Pons (tissue), 1 donor: Measurements from ENCODE around the gene ZGRF1.
"Not testable (repeated sequence)": the region's sequence is repeated elsewhere in the genome, so short reads cannot be mapped to it uniquely, and the experiment has no call there.

ENCODE experiments used
- DNase-seq: peaks from one replicate; pipeline ENCODE4 v3.0.0-alpha.2; 2016; ENCODE audit warnings: low spot score

ZGRF1 gene

GRCh38 chr4:112644595-112645535, 8.2 kb upstream of the ZGRF1 start:
- not testable (repeated sequence) for DNase-seq

DNA sequence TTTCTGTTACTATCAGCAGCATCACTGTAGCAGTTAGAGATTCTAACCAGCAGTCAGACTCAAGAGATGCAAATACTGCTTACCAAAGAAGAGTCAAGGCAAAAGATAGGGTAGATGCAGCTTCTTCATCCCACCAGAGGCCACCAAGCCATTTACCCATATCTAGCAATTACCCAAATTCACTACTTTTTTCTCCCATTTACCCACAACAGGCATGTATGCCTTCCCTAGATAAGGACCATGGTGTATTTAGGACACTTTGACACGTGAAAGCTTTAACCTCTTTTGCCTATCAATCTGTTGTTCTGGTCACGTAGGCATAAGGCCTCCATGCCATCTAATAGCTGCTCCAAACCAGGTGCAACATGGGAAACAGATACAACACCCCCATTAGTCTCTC, 5.8 kb upstream of the ZGRF1 start:
- no peak for DNase-seq

DNA sequence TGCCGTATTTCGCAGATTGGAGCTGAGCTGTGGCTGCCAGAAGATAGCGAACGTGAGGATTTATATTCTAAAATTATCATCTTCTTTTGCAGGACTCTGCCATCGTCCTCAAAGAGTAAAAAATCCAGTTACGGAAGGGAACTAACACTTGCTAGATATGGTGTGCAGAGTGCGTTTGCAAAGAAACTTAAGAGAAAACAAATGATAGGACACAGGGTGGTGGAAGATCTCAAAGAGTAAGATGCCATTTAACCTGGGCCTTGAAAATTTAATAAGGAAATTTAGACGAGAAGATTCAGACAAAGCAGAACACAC, 800 bp upstream of the ZGRF1 start:
- no peak for DNase-seq

DNA sequence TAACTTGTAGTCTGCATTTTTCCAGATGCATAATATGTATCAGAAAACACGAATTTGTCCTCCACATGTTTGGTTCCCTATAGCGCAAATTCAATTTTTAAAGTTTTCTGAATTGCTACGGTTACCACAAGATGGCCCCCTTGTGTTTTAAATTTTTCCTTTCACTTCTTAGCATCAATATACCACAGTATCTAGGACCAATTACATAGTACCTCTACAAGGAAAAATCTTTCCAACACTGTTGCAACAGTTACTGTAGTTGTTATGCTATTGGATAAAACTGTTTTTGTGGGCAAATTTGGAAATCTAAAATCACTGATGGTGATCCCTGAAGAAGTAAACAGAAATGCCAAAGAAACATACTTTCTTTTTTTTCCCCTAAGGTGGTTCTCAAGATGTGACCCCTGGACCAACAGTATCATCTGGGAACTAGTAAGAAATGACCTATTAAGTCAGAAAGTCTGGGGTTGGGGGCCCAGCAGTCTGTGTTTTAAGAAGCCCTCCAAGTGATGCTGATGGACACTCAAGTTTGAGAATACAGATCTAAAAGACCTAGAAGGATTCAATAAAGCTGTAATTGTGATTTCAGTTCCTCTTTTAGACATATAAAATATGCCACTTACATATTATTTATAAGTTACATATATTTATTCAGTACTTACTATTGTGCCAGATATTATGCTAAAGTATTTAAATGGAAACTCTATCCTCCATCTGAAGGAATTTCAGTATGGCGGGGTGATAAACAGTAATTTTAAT, 3.1 kb downstream of the ZGRF1 start:
- peak; percentile 58 for DNase-seq

GRCh38 chr4:112626228-112626627, 10.5 kb downstream of the ZGRF1 start:
- no peak for DNase-seq

DNA sequence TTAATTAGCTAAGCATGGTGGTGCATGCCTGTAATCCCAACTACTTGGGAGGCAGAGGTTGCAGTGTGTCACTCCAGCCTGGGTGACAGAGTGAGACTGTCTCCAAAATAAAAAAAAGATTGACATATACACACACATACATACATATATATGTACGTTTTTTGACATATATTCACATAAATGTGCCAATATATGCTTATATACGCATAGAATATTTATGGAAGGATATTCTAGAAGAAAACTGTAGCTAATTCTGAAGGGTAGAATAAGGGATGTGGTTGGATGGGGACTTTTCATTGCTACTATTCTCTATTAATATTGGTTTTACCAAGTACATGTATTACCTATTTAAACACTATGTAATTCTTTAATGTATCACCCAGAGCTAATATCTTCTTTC, 19.7 kb downstream of the ZGRF1 start:
- DNase-seq: no peak

GRCh38 chr4:112612814-112613213, 23.9 kb downstream of the ZGRF1 start:
- not testable (repeated sequence) for DNase-seq

GRCh38 chr4:112604589-112604988, 32.1 kb downstream of the ZGRF1 start:
- peak; percentile 81 for DNase-seq

DNA sequence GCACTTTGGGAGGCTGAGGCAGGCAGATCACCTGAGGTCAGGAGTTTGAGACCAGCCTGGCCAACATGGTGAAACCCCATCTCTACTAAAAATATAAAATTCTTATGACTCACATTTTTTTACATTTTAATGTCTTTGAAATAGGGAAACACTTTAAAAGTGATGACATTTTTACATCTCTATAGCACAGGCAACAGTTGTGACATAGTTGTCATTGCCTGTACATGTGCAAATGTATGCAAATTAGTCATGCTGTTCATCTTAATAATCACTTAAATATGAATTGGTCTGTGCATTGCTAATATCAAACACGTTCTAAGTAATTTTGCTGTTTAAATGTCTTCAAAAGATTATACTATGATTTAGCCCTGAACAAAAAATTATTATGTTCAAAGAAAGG, 41.7 kb downstream of the ZGRF1 start:
- no peak for DNase-seq

DNA sequence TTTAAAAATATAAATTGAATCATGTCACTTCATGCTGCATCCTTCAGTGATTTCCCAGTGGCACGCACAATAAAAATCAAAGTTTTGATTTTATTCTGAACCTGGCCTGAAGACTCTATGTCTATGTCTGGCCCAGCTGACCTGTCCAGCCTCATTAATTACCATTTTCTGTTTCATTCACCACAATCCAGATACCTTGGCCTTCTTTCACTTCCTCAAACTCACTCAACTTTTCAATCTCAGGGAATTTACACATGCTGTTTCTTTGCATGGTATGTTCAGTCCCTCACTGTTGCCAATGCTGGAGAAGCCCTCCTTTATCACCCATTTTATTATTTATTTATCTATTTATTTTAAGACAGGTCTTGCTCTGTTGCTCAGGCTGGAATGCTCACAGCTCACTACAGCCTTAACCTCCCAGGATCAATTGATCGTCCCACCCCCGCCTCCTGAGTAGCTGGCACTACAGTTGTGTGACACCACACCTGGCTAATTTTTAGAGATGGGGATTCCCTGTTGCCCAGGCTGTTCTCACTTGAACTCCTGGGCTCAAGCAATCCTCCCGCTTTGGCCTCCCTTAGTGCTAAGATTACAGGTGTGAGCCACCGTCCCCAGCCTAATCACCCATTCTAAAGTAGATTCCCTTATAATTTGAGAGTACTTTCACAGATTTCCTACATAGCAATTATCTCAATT, 43.1 kb downstream of the ZGRF1 start:
- DNase-seq: no peak

- no peak for DNase-seq
Observed at GRCh38 chr4:112592717-112593116, 44.0 kb downstream of the ZGRF1 start.

GRCh38 chr4:112591593-112591992, 45.1 kb downstream of the ZGRF1 start:
- no peak for DNase-seq

GRCh38 chr4:112589206-112589605, 47.5 kb downstream of the ZGRF1 start:
- DNase-seq: no peak

DNA sequence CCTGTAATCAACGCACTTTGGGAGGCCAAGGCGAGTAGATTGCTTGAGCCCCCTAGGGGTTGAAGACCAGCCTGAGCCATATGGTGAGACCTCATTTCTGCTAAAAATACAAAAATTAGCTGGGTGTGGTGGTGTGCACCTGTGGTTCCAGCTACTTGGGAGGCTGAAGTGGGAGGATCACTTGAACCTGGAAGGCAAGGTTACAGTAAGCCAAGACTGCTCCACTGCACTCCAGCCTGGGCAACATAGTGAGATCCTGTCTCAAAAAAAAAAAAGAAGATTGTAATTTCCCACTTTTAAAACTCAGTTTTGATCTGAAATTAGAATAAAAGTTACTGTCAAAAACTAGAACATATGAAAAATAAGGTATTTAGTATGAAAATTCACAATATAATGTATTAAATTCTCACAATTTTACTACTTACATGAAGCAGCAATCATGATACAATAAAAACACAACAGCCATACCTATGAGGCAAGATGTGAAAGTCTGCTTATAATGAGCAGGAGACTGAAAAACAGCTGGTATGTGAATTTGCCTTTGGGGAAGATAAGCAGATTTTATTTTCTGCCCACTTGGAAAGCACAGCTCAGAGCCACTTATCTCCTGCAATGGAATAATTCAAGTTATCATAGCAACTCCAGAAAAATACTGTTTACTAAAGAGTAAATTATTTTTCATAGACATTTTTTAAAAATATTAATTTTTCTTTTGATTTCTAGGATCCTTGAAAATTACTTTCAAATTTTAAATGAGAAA, 50.6 kb downstream of the ZGRF1 start:
- no peak for DNase-seq

DNA sequence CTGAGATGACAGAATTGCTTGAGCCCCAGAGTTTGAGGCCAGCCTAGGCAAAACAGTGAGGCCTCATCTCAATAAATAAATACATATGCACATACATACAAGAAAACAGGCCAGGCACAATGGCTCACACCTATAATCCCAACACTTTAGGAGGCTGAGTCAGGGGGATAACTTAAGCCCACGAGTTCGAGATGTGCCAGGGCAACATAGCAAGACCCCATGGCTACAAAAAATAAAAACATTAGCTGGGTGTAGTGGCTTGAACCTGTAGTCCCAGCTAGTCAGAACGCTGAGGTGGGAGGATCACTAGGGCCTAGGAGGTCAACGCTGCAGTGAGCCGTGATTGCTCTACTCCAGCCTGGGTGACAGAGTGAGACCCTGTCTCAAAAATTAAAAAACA, 69.2 kb downstream of the ZGRF1 start:
- no peak for DNase-seq

DNA sequence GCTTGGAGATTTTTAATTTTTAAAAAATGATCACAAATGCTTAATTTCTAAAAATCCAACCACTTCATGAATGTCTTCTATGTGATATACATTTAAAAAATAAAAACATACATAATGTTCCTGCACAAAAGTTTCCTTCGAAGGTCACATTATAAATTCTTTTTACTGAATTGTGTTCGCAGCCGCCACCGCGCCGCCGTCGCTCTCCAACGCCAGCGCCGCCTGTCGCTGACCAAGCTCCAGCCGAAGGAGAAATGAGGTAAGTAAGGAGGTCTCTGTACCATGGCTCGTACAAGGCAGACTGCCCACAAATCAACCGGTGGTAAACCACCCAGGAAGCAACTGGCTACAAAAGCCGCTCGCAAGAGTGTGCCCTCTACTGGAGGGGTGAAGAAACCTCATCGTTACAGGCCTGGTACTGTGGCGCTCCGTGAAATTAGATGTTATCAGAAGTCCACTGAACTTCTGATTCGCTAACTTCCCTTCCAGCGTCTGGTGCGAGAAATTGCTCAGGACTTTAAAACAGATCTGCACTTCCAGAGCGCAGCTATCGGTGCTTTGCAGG, 71.9 kb downstream of the ZGRF1 start:
- DNase-seq: no peak

DNA sequence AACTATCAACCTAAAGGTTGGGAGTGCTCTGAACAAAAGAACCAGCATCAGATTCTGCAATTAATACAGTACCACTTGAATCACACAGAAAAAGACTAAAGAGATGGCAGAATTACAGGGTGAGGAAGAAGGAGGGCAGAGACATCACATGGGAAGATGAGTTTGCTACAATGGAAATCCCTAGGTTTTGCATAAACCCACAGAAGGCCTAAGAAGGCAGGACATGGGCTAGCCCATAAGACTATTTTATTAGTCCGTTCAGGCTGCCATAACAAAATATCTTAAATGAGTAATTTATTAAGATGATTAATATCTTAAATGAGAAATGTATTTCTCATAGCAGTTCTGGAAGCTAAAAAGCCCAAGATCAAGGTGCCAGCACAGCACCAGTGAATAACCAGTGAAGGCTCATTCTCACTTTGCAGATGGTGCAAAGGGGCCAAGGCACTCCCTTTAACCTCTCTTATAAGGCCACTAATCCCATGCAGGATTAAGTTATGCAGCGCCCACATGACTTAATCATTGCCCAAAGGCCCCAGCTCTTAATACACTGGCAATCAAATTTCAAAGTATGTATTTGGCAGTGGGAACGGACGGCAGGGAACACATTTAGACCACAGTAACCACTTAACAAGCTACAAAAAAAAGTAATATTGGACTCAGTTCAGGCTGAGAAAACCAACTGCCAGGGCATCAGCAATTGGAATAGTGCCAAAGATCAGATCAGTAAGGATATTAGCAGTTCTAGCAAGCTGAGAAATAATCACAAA, 73.1 kb downstream of the ZGRF1 start:
- no peak for DNase-seq

DNA sequence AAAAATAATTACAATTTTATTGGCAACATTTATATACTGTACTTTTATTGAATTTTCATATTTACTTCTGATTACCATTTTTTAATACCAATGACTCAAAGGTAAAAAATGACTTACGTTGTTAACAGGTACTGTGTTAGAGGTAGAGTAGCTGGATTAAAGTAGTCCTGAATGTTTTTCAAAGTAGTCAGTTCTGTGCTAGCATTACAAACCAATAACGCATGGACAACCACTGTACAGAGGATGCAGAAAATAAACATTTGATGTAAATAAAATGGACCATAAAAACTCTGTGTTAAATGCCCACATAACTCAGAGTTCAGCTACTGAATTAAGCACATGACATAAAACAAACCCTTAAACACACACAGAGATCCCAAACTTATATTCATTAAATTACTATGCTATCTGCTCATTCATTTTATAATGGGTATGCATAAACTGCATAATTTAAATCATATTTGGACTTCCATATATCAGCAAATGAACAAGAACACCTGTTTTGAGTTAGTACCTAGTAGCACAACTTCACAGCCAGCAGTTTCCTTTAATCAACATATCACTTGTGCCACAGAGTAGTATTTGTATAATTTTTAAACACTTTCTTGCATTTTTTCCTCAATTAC, 74.3 kb downstream of the ZGRF1 start:
- DNase-seq: no peak

GRCh38 chr4:112560084-112560483, 76.6 kb downstream of the ZGRF1 start:
- DNase-seq: peak; percentile 2

GRCh38 chr4:112559053-112559452, 77.7 kb downstream of the ZGRF1 start:
- no peak for DNase-seq
